HG02943 (cell line): Measurements from ENCODE around the gene ECT2.
A peak's percentile ranks its signal among the peaks of the same experiment; 100 is the strongest.
"Not testable (repeated sequence)": the region's sequence is repeated elsewhere in the genome, so short reads cannot be mapped to it uniquely, and the experiment has no call there.

Source experiments
- ATAC-seq: cut with Tn5 transposase; IDR thresholded peaks from one replicate; pipeline ENCODE4 v1.9.1; 2021; ENCODE audit warnings: mild to moderate bottlenecking, low read depth, moderate library complexity; ENCODE audit not compliant: unreplicated experiment

The ECT2 gene

GRCh38 chr3:172726380-172726779 is 24.1 kb upstream of the ECT2 start:
- ATAC-seq: no peak

GRCh38 chr3:172735014-172735413 is 15.5 kb upstream of the ECT2 start:
- ATAC-seq: no peak

DNA sequence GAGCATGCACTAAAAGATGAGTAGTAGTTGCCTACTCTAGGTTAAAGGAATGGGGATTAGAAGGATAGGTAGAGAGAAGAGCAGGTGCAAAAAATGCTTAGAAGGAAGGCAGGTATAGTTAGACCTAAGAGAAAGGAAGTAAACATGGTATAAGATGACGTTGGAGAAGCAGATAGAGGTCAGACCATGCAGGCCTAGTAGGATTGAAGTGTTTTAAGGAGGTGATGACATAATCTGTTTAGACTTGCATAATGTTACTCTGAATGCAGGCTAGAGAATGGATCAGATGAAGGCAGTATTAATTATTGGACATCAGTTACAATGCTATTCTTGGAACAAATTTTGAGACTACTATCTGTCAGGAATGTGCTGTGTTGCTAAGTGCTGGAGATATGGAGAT is 11.1 kb upstream of the ECT2 start:
- ATAC-seq: no peak

DNA sequence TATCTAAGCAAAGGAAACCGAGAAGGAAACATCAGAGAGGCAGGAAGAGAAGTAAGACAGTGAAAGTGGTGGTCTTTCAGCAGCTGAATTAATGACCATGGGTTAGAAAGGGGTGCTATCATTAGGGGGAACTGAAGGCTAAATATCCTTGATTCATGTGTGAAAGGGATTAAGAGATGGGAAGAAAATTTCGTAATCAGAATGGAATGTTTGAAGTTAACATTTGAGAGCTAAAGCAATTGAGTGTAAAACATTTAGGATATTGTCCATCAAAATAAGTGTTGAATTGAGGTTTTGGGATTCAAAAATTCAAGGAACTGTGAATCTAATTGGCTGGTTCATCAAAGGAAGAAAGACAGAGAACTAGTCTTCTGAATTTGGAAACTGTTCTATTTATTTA is 4.1 kb upstream of the ECT2 start:
- no peak for ATAC-seq

DNA sequence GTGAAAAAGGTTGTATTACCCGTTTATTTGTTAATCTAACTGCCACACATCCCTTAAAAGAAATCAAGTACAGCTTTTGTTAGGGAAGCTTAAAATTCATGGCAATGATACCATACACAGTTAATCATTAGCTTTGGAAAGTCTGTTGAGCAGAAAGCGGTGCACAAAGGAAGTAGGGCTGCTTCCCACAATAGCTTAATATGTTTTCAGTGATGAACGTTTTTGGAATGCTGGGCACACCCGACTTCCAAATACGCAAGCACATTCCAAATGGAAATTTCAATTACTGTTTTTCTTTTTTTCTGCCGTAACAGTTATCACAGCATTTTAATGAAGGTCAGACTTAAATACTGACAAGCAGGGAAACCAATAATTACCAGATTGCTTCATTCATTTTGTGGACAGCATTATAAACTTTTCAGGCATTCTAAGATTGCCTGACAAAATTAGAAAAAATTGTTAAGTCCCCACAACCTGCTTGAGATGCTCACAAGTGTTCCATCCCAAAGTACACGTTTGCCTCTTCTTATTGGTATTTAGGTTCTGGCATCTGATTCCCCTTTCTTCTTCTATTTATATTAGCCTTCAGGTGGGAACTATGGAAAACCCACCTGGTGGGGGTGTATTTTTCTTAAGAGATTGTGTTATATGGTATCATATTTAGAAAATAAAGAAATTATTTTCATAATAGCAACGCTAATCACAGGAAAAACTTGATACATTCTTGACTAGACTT is 1.1 kb upstream of the ECT2 start:
- ATAC-seq: no peak

GRCh38 chr3:172750069-172750367 is 508 bp upstream of the ECT2 start:
- ATAC-seq: peak; percentile 2

DNA sequence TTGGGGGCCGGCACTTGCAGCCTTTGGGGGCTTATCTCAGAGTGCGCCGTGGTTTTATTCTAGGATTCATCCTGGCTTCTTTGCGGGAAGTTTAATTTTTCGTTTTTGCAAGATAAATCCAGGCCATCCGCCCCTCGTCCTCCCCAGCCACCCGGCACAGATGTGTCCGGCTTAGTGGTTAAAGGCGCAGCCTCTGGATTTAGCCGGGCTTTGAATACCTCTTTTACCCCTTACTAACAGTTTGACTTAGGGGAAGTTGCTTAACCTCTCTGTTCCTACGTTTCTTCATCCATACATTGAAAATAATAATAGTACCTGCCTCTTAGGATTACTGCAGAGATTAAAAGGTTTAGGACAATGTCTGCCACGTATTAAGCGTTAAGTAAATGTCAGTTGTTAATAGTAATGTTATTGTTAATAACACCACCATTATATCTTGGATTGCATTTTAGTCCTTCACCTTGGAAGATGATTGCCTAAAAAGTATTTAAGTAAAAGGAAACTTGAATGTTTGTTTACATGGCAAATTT is 714 bp downstream of the ECT2 start:
- ATAC-seq: peak; percentile 10

- no peak for ATAC-seq
Observed at GRCh38 chr3:172752651-172753050, 2.1 kb downstream of the ECT2 start.

- no peak for ATAC-seq
Observed at GRCh38 chr3:172753125-172753524, 2.6 kb downstream of the ECT2 start.

GRCh38 chr3:172760416-172760815 is 9.9 kb downstream of the ECT2 start:
- ATAC-seq: not testable (repeated sequence)

DNA sequence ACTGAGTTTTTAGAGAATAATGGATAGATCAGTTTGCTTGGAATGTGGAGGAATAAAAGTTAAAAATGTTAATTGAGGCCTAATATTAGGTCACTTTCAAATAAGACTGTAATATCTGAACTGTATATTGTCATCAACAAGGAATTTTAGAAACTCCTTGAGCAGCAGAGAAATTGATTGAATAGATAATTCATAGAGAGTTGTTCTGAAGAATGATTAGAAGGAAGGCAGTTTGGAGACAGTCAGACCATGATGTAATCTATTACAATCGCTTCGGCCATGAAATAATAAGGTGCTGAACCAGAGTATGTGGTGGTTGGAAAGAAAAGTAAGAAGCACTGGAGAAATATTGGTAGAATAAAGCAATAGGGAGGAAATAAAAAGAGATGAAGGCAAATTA is 15.7 kb downstream of the ECT2 start:
- no peak for ATAC-seq

DNA sequence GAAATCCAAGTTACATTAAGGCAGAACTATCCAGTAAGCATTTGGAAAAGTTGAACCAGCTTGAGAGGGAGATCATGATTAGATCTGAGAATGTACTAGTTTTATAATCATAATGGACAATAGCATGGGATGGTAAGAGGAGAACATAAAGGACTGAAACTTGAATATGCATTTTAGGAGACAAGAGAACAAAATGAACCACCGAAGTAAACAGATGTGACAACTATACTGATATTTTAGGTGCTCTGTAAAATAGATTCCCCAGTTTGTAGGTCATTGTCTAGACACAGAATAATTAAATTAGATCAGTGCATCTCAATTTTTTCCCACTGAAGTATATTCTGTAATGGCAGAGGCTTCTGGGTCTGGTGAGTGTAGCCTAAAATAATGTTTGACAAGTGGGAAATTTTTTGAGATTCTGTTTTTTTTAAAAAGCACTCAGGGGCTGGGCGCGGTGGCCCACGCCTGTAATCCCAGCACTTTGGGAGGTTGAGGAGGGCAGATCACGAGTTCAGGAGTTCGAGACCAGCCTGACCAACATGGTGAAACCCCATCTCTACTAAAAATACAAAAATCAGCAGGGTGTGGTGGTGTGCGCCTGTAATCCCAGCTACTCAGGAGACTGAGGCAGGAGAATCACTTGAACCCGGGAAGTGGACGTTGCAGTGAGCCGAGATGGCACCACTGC is 16.3 kb downstream of the ECT2 start:
- ATAC-seq: no peak

- no peak for ATAC-seq
Observed at GRCh38 chr3:172770382-172770781, 19.9 kb downstream of the ECT2 start.

DNA sequence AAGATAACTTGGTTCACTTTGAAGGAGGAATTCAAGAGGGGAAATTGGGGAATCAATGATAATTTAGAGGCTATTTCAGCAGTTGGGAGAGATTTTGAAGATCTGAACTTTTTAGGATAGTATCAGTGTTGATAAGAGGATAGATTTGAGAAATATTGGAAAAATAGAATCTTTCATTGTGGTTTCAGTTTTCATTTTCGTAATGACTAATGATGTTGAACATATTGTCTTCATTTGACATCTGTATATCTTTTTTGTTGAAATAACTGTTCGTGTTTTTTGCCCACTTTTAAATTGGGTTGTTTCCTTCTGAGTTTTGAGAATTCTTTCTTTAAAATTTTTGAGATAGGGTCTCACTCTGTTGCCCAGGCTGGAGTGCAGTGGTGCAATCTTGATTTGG is 21.1 kb downstream of the ECT2 start:
- ATAC-seq: no peak

GRCh38 chr3:172776049-172776717 is 25.7 kb downstream of the ECT2 start:
- ATAC-seq: no peak

DNA sequence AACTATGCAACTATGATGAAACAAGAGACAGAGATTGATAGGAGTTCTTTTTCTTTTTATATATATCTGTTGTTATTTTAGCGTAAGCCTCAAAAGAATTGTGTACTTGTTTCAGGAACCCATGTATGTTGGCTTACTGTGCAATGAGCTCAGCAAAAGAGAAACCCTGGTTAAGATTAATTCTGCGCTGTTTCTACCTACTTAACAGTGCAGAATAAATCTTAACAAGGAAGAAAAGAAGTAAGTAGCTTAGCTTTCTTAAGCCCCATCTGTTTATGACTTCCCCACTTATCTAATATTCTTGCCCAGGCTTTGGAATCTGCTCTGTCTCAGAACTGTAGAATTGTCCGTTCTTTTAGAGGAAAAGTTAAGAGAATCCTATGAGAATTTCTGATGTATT is 27.4 kb downstream of the ECT2 start:
- no peak for ATAC-seq

- ATAC-seq: no peak
Observed at GRCh38 chr3:172782235-172782634, 31.7 kb downstream of the ECT2 start.

DNA sequence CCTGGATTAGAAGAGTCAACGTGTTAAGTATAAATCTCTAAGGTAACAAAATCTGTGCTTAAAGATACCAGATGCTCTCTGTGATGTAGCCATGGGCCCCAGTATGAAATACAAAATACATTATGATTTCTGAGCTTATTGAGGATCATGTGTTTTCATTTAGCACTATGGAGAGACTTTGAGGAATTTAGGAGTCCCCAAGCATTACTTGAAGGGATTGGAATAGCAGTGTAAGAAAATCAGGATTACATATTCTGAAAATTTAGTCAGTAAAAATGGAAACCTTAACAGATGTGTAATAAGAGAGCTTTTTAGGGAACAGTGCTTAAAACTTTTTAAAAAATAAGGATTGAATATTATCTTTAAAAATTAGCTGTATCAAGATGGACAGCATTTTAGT is 35.5 kb downstream of the ECT2 start:
- ATAC-seq: no peak

- no peak for ATAC-seq
Observed at GRCh38 chr3:172787019-172787418, 36.5 kb downstream of the ECT2 start.

- ATAC-seq: no peak
Observed at GRCh38 chr3:172787746-172788145, 37.2 kb downstream of the ECT2 start.

DNA sequence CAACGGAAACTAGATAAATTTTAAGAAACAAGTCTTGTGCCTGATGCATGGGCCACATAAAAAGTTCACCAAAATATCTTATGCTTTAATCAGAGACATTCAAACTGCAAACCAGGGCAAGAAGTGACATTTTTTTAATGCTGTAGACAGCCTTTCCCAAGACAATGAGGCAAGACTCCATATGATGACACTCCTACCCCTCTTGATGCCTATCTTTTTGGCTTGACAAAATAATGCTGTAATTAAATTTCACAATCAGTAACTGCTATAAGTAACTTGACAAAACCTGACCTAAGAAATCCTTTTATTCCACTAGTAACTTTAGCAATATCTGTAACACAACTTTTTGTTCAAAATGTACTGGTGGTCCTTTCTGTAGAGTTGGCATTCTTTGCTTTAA is 48.7 kb downstream of the ECT2 start:
- no peak for ATAC-seq

GRCh38 chr3:172800156-172800555 is 49.6 kb downstream of the ECT2 start:
- no peak for ATAC-seq
